Spleen (tissue), 11 donors: ENCODE results near the gene HMX1. TPM values are rescaled to one million over a fixed set of nuclear protein-coding genes. Genes with fewer than 3 reads are reported as not detected.

Experiments
- DNase-seq: peaks from one replicate; pipeline ENCODE4 v3.0.0-alpha.2; 2020
- H3K27ac ChIP-seq, 8 donors: fragments of 200-600 bp; sonication (generic) in 7 of 8; 1 replicate in 4 of 8; 2 replicates in 4 of 8; pipeline versions ENCODE4 v1.5.0 to v1.8.0; 2016 to 2021; ENCODE audit warnings: inconsistent platforms in 4 of 8, mild to moderate bottlenecking in 4 of 8, moderate library complexity in 1 of 8
- H3K27me3 ChIP-seq, 7 donors: fragments of 200-600 bp; sonication (generic) in 6 of 7; replicated peaks in 1 of 7; 1 replicate in 4 of 7; 2 replicates in 3 of 7; pipeline versions ENCODE4 v1.5.0 to v1.8.0; 2016 to 2021; ENCODE audit warnings: inconsistent platforms in 3 of 7, mild to moderate bottlenecking in 1 of 7
- H3K36me3 ChIP-seq, 6 donors: fragments of 200-600 bp; sonication (generic) in 5 of 6; 1 replicate in 4 of 6; 2 replicates in 2 of 6; pipeline versions ENCODE4 v1.5.0 to v1.8.0; 2016 to 2021; ENCODE audit warnings: inconsistent platforms in 2 of 6
- H3K4me1 ChIP-seq, 6 donors: fragments of 200-600 bp; sonication (generic) in 5 of 6; 1 replicate in 3 of 6; 2 replicates in 3 of 6; pipeline versions ENCODE4 v1.5.0 to v1.8.0; 2016 to 2021; ENCODE audit warnings: inconsistent platforms in 3 of 6
- H3K4me3 ChIP-seq, 8 donors: fragments of 200-600 bp; sonication (generic) in 7 of 8; 1 replicate in 4 of 8; 2 replicates in 4 of 8; pipeline versions ENCODE4 v1.5.0 to v1.8.0; 2016 to 2021; ENCODE audit warnings: inconsistent platforms in 4 of 8, mild to moderate bottlenecking in 4 of 8, moderate library complexity in 2 of 8
- H3K9me3 ChIP-seq, 8 donors: fragments of 200-600 bp; sonication (generic) in 7 of 8; 1 replicate in 4 of 8; 2 replicates in 4 of 8; pipeline versions ENCODE4 v1.5.0 to v1.8.0; 2016 to 2021; ENCODE audit warnings: inconsistent platforms in 4 of 8
- POLR2A ChIP-seq, 3 donors: fragments of 450-650 bp; IDR thresholded peaks; one replicate each; pipeline ENCODE4 v1.5.1; 2017; ENCODE audit warnings: antibody characterized with exemption in 3 of 3, mild to moderate bottlenecking in 1 of 3
- POLR2AphosphoS5 ChIP-seq, 3 donors: sonication (generic); formaldehyde crosslinking; IDR thresholded peaks; one replicate each; pipeline ENCODE4 v1.5.1; 2017; ENCODE audit warnings: antibody characterized with exemption in 3 of 3
- WGBS, 5 donors: extraction: QIAGEN DNeasy Blood & Tissue Kit in 3 of 5; methylation state at CpG; one replicate each; pipeline versions ENCODE4 v1.1.5 to v1.1.7; 2013 to 2018; 5-methylcytosine and 5-hydroxymethylcytosine counted together
- intact Hi-C: fragments of 100-400 bp; cut with DNase I; formaldehyde crosslinking; loops from one replicate; pipeline ENCODE4 v1.15.0; 2023; ENCODE audit warnings: low total_unique reads
- polyA plus RNA-seq, 3 donors: library from polyadenylated mRNA; stranded (reverse); fragments of 200-250 nt; gene quantifications; one replicate each; pipeline ENCODE4 v1.2.1, GENCODE V29; 2013
- total RNA-seq, 7 donors: library from RNA; depleted of rRNA in 3 of 7; stranded (reverse); fragments of >200 nt in 3 of 7; fragmentation: NEBNext Ultra II Directional in 4 of 7; extraction: Animal tissue kit (Norgen Biotek cat#: 25700) in 4 of 7; gene quantifications; one replicate each; pipeline versions ENCODE4 v1.1.0 to v1.2.1, GENCODE V29; 2016 to 2021
- TF ChIP-seq, protein P1 (sequence below), 11 experiments: fragments of 200-600 bp in 7 of 11; fragments of 450-650 bp in 4 of 11; sonication (generic) in 4 of 11; IDR thresholded peaks in 8 of 11; conservative IDR thresholded peaks in 3 of 11; 1 replicate in 7 of 11; 2 replicates in 4 of 11; pipeline versions ENCODE4 v1.4.0 to v1.8.0; 2016 to 2021; ENCODE audit warnings: antibody characterized with exemption in 11 of 11, inconsistent platforms in 4 of 11, mild to moderate bottlenecking in 1 of 11
- donor health status: healthy with polysubstance abuse.
- donor health status: DM: no; HTN: no; CAD: no; lungs with moderate emphysema.
- donor health status: DM: no; HTN: no; CAD: no.
- donor health status: Bipolar disorder and iron deficiency.
- donor health status: healthy.
- donor health status: DM: no; HTN: no; CAD: no.
- donor health status: DM: yes; HTN: yes; CAD: no.

Gene HMX1
- total and polyA plus RNA-seq, 10 donors = not detected

DNA sequence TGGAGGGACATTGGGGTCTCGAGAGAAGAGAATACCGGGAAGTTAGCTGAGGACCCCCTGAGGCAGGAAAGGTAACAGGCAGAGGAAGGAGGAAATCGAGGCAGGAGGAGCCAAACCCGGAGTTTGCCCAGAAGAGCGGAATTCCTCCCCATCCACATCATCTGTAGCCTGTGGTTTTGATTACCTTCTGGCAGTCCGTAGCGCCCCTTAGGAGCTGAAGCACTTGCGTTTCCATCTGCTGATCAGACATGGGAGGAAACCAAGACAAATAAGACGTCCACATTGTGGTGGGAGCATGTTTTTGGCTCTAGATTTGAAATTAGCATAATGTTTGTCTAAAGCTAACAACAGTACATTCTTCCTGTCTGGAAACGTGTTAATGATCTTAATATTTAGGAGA, 26.8 kb upstream of the HMX1 start:
- Histone ChIP-seq H3K4me1 (peaks cover 0 to 10% (median 5%) of the 10 kb centered on the region in 6 donors), H3K27me3 (peaks cover 0 to 62% (median 32%) of the 10 kb centered on the region in 7 donors), H3K36me3 (no peaks in the 10 kb centered on the region), H3K9me3 (peaks cover 0 to 41% (median 27%) of the 10 kb centered on the region in 8 donors), H3K4me3 (no peak overlapping the region), H3K27ac (no peak overlapping the region)
- 49 to 62% (median 61%) methylated on average over 10 of the region's 10 CpGs for WGBS, 5 donors
- no peak for DNase-seq
- intact Hi-C loops = no loop called here
- TF ChIP-seq POLR2AphosphoS5 (IDR thresholded peaks at IDR 0.05) = no peak
- TF ChIP-seq, protein P1, sequence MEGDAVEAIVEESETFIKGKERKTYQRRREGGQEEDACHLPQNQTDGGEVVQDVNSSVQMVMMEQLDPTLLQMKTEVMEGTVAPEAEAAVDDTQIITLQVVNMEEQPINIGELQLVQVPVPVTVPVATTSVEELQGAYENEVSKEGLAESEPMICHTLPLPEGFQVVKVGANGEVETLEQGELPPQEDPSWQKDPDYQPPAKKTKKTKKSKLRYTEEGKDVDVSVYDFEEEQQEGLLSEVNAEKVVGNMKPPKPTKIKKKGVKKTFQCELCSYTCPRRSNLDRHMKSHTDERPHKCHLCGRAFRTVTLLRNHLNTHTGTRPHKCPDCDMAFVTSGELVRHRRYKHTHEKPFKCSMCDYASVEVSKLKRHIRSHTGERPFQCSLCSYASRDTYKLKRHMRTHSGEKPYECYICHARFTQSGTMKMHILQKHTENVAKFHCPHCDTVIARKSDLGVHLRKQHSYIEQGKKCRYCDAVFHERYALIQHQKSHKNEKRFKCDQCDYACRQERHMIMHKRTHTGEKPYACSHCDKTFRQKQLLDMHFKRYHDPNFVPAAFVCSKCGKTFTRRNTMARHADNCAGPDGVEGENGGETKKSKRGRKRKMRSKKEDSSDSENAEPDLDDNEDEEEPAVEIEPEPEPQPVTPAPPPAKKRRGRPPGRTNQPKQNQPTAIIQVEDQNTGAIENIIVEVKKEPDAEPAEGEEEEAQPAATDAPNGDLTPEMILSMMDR (IDR thresholded peaks at IDR 0.05 in 8 of 11, conservative IDR thresholded peaks at IDR 0.05 in 3 of 11) = no peak
- no peak for TF ChIP-seq POLR2A (IDR thresholded peaks at IDR 0.05)

- Histone ChIP-seq H3K27me3 (peaks cover 0 to 71% (median 41%) of the 10 kb centered on the region in 7 donors), H3K9me3 (peaks cover 0 to 35% (median 22%) of the 10 kb centered on the region in 8 donors), H3K4me3 (no peak overlapping the region), H3K36me3 (no peaks in the 10 kb centered on the region), H3K4me1 (peaks cover 0 to 19% (median 10%) of the 10 kb centered on the region in 6 donors), H3K27ac (no peak overlapping the region)
- intact Hi-C loops = no loop called here
- 33 to 46% (median 41%) methylated on average over 15 of the region's 15 CpGs for WGBS, 5 donors
- DNase-seq = no peak
- no peak for TF ChIP-seq POLR2AphosphoS5 (IDR thresholded peaks at IDR 0.05)
- TF ChIP-seq, protein P1 (IDR thresholded peaks at IDR 0.05 in 8 of 11, conservative IDR thresholded peaks at IDR 0.05 in 3 of 11) = no peak
- TF ChIP-seq POLR2A (IDR thresholded peaks at IDR 0.05) = no peak
These were observed 25.9 kb upstream of the HMX1 start for GRCh38 chr4:8897251-8898167.

- H3K27me3 ChIP-seq = peaks cover 0 to 81% (median 51%) of the 10 kb centered on the region in 7 donors
- H3K4me1 ChIP-seq = peaks cover 0 to 29% (median 13%) of the 10 kb centered on the region in 6 donors
- TF ChIP-seq, protein P1 (IDR thresholded peaks at IDR 0.05 in 8 of 11, conservative IDR thresholded peaks at IDR 0.05 in 3 of 11) = no peak
- no peak for TF ChIP-seq POLR2A (IDR thresholded peaks at IDR 0.05)
- no peak for TF ChIP-seq POLR2AphosphoS5 (IDR thresholded peaks at IDR 0.05)
- no peaks in the 10 kb centered on the region for H3K36me3 ChIP-seq
- no peak overlapping the region for H3K4me3 ChIP-seq
- no peak for DNase-seq
- intact Hi-C loops = no loop called here
- 43 to 54% (median 46%) methylated on average over 5 of the region's 5 CpGs for WGBS, 5 donors
- H3K27ac ChIP-seq = no peak overlapping the region
- H3K9me3 ChIP-seq = peaks cover 0 to 25% (median 12%) of the 10 kb centered on the region in 8 donors
These were observed 24.9 kb upstream of the HMX1 start for GRCh38 chr4:8896506-8896905.

DNA sequence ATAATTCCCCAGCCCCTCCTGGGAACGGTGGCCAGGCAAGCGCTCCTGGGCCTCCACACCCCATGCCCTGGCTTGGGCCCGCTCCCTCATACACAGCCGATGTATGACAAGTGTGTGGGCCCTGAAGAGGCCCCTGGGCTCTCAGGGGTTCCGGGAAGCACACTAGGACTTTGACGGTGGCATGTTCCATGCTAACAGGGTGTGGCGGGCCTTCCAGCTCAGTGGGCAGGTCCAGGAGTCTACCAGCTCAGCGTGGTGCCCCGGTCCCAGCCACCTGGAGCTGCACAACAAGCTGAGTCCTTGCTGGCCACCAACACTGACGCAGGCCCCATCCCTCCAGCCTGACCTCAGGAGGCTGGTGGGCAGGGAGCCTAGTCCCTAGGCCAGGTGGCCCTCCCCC, 24.4 kb upstream of the HMX1 start:
- Histone ChIP-seq H3K4me3 (no peak overlapping the region), H3K36me3 (no peaks in the 10 kb centered on the region), H3K27me3 (peaks cover 0 to 86% (median 56%) of the 10 kb centered on the region in 7 donors), H3K4me1 (peaks cover 0 to 29% (median 13%) of the 10 kb centered on the region in 6 donors), H3K27ac (no peak overlapping the region), H3K9me3 (peaks cover 0 to 21% (median 8%) of the 10 kb centered on the region in 8 donors)
- intact Hi-C loops = no loop called here
- no peak for DNase-seq
- WGBS, 5 donors = 75 to 91% (median 88%) methylated on average over 4 to 10 of the region's 10 CpGs
- no peak for TF ChIP-seq POLR2AphosphoS5 (IDR thresholded peaks at IDR 0.05)
- TF ChIP-seq, protein P1 (IDR thresholded peaks at IDR 0.05 in 8 of 11, conservative IDR thresholded peaks at IDR 0.05 in 3 of 11) = no peak
